Testis (tissue), 3 donors: ENCODE data around the gene RUSC1. TPM values are rescaled to one million over a fixed set of nuclear protein-coding genes. Genes with fewer than 3 reads are reported as not detected.

Experiments used
- DNase-seq: peaks from one replicate; pipeline ENCODE4 v3.0.0-alpha.2; 2019
- H3K27ac ChIP-seq, 2 donors: fragments of 200-600 bp; sonication (generic); one replicate each; pipeline ENCODE4 v1.5.1; 2019
- H3K27me3 ChIP-seq: fragments of 200-600 bp; sonication (generic); one replicate; pipeline ENCODE4 v1.5.1; 2019
- H3K36me3 ChIP-seq: fragments of 200-600 bp; sonication (generic); one replicate; pipeline ENCODE4 v1.5.1; 2017; ENCODE audit warnings: low read depth; ENCODE audit errors: missing control alignments
- H3K4me1 ChIP-seq: fragments of 200-600 bp; sonication (generic); one replicate; pipeline ENCODE4 v1.5.1; 2019
- H3K4me3 ChIP-seq, 2 donors: fragments of 200-600 bp; sonication (generic); one replicate each; pipeline ENCODE4 v1.5.1; 2017 to 2019
- H3K9me3 ChIP-seq: fragments of 200-600 bp; sonication (generic); one replicate; pipeline ENCODE4 v1.5.1; 2017
- CTCF ChIP-seq, 3 experiments: fragments of 450-650 bp in 2 of 3; fragments of 200-600 bp in 1 of 3; sonication (generic) in 1 of 3; IDR thresholded peaks; one replicate each; pipeline ENCODE4 v1.5.1; 2016 to 2019; ENCODE audit warnings: antibody characterized with exemption in 3 of 3, mild to moderate bottlenecking in 2 of 3, moderate library complexity in 1 of 3
- POLR2A ChIP-seq: fragments of 450-650 bp; IDR thresholded peaks from one replicate; pipeline ENCODE4 v1.6.1; 2017; ENCODE audit warnings: antibody characterized with exemption, mild to moderate bottlenecking, moderate library complexity
- WGBS, 2 donors: methylation state at CpG; one replicate each; pipeline ENCODE4 v1.1.5; 2018; 5-methylcytosine and 5-hydroxymethylcytosine counted together
- intact Hi-C: fragments of 100-400 bp; cut with DNase I; formaldehyde crosslinking; loops from one replicate; pipeline ENCODE4 v1.15.1; 2023; ENCODE audit warnings: low total_unique reads
- polyA plus RNA-seq: library from polyadenylated mRNA; stranded (reverse); fragments of 350-450 nt; fragmentation: Illumina TruSeq; extraction: RNeasy Lipid Tissue Mini Kit (QIAGEN cat#74804); gene quantifications from one replicate; pipeline ENCODE4 v1.2.3, GENCODE V29; 2014; ENCODE audit warnings: low read depth, low replicate concordance; ENCODE audit not compliant: insufficient read depth
- total RNA-seq, 2 donors: library from RNA; depleted of rRNA; stranded (reverse); fragments of >200 nt; gene quantifications; one replicate each; pipeline ENCODE4 v1.2.3, GENCODE V29; 2016

RUSC1 gene
- total and polyA plus RNA-seq, 3 donors from 2014 or later = 10.8 to 14.9 (median 13.9) TPM

GRCh38 chr1:155295942-155296267, 24.8 kb upstream of the RUSC1 start:
- no peak overlapping the region for H3K27ac ChIP-seq

GRCh38 chr1:155296661-155297060, 24.0 kb upstream of the RUSC1 start:
- no peak overlapping the region for H3K27ac ChIP-seq
- H3K27me3 ChIP-seq = no peaks in the 10 kb centered on the region
- no peak for DNase-seq
- no peaks in the 10 kb centered on the region for H3K36me3 ChIP-seq
- whole genome bisulfite sequencing, 2 donors = 64 to 74% methylated on average over 3 of the region's 3 CpGs
- intact Hi-C loops = no loop called here
- no peak overlapping the region for H3K4me3 ChIP-seq
- H3K4me1 ChIP-seq = no peaks in the 10 kb centered on the region
- TF ChIP-seq CTCF (IDR thresholded peaks at IDR 0.05) = no peak
- TF ChIP-seq POLR2A = no peak
- H3K9me3 ChIP-seq = no peaks in the 10 kb centered on the region

More at GRCh38 chr1:155295942-155296267, 24.8 kb upstream of the RUSC1 start:
- H3K36me3 ChIP-seq = no peaks in the 10 kb centered on the region
- TF ChIP-seq CTCF (IDR thresholded peaks at IDR 0.05) (no peak), POLR2A (no peak)
- 68 to 80% methylated on average over 6 to 7 of the region's 7 CpGs for WGBS, 2 donors
- intact Hi-C loops = no loop called here
- no peak for DNase-seq
- H3K27me3 ChIP-seq = no peaks in the 10 kb centered on the region
- H3K9me3 ChIP-seq = no peaks in the 10 kb centered on the region
- no peak overlapping the region for H3K4me3 ChIP-seq
- no peaks in the 10 kb centered on the region for H3K4me1 ChIP-seq

- Histone ChIP-seq H3K27me3 (no peaks in the 10 kb centered on the region), H3K4me3 (no peak overlapping the region), H3K36me3 (no peaks in the 10 kb centered on the region), H3K27ac (no peak overlapping the region), H3K4me1 (no peaks in the 10 kb centered on the region), H3K9me3 (no peaks in the 10 kb centered on the region)
- 73 to 76% methylated on average over 7 of the region's 7 CpGs for WGBS, 2 donors
- TF ChIP-seq CTCF (IDR thresholded peaks at IDR 0.05) (no peak), POLR2A (no peak)
- no peak for DNase-seq
- intact Hi-C loops = no loop called here
Measured at GRCh38 chr1:155297384-155297783, 23.3 kb upstream of the RUSC1 start.

GRCh38 chr1:155300024-155300423, 20.7 kb upstream of the RUSC1 start:
- no peak for DNase-seq
- Histone ChIP-seq H3K36me3 (no peaks in the 10 kb centered on the region), H3K4me3 (no peak overlapping the region), H3K4me1 (no peaks in the 10 kb centered on the region), H3K9me3 (no peaks in the 10 kb centered on the region), H3K27ac (no peak overlapping the region), H3K27me3 (no peaks in the 10 kb centered on the region)
- intact Hi-C loops = no loop called here
- no peak for TF ChIP-seq POLR2A
- no peak for TF ChIP-seq CTCF (IDR thresholded peaks at IDR 0.05)
- WGBS, 2 donors = 91 to 96% methylated on average over 8 of the region's 8 CpGs

- no peaks in the 10 kb centered on the region for H3K27me3 ChIP-seq
- H3K27ac ChIP-seq = no peak overlapping the region
- no peak for DNase-seq
- no peaks in the 10 kb centered on the region for H3K4me1 ChIP-seq
- intact Hi-C loops = no loop called here
- TF ChIP-seq POLR2A = no peak
- no peak for TF ChIP-seq CTCF (IDR thresholded peaks at IDR 0.05)
- H3K9me3 ChIP-seq = no peaks in the 10 kb centered on the region
- WGBS, 2 donors = 90 to 93% methylated on average over 9 of the region's 9 CpGs
- no peaks in the 10 kb centered on the region for H3K36me3 ChIP-seq
- no peak overlapping the region for H3K4me3 ChIP-seq
Measured at GRCh38 chr1:155300553-155301329, 20.0 kb upstream of the RUSC1 start.
